ENCODE data around the gene XRN1.

DNA sequence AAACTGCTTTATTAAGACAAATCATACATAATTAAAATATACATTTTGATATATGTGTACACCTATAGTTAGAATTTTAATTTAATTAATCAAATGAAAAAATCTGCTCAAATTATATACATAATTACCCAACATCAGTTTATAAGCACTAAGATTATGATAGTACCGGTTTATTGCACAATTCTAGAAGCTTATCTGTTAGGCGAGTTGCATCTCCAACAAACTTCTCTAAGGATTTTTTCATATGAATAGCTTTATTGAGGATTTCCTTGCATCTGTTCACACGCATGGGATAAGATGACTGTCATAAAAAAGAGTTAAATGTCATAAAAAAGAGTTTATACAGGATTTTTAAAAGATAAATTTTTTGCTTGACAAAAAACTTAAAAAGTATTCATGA is 19.9 kb upstream of the XRN1 start:
- TF ChIP-seq, protein P1, sequence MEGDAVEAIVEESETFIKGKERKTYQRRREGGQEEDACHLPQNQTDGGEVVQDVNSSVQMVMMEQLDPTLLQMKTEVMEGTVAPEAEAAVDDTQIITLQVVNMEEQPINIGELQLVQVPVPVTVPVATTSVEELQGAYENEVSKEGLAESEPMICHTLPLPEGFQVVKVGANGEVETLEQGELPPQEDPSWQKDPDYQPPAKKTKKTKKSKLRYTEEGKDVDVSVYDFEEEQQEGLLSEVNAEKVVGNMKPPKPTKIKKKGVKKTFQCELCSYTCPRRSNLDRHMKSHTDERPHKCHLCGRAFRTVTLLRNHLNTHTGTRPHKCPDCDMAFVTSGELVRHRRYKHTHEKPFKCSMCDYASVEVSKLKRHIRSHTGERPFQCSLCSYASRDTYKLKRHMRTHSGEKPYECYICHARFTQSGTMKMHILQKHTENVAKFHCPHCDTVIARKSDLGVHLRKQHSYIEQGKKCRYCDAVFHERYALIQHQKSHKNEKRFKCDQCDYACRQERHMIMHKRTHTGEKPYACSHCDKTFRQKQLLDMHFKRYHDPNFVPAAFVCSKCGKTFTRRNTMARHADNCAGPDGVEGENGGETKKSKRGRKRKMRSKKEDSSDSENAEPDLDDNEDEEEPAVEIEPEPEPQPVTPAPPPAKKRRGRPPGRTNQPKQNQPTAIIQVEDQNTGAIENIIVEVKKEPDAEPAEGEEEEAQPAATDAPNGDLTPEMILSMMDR (IDR thresholded peaks at IDR 0.05), result no peak
- no peak for TF ChIP-seq POLR2A (IDR thresholded peaks at IDR 0.05)

All from heart left ventricle (tissue), 13 donors.